ENCODE data around the gene PMM2.

DNA sequence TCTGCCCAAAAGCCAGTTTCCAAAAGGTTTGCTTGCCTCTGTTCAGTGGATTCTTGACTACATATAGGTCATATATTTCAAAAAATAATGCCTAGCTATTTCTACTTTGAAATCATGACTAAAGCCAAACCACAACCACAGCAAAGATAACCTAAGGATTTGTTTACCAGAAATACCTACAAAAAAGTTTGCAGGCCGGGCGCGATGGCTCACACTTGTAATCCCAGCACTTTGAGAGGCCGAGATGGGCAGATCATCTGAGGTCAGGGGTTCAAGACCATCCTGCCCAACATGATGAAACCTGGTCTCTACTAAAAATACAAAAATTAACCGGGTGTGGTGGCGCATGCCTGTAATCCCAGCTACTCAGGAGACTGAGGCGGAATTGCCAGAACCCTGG lies 56.0 kb downstream of the PMM2 start:
- no peak for TF ChIP-seq CTCF (IDR thresholded peaks at IDR 0.05)
- no peak for TF ChIP-seq POLR2A (IDR thresholded peaks at IDR 0.05)

Measured in transverse colon (tissue), 3 donors.